HG03060 (cell line): ENCODE measurements around the gene STON1.
"Not testable (repeated sequence)": the region's sequence is repeated elsewhere in the genome, so short reads cannot be mapped to it uniquely, and the experiment has no call there.

Experiments
- ATAC-seq: cut with Tn5 transposase; IDR thresholded peaks from one replicate; pipeline ENCODE4 v1.9.1; 2021; ENCODE audit warnings: low read depth, moderate number of reproducible peaks; ENCODE audit not compliant: unreplicated experiment

The STON1 gene

GRCh38 chr2:48530033-48530811 is at the start of gene STON1:
Gene STON1, plus strand, starts transcription at chr2:48530154. Its CDS starts 50,480 bp downstream, at chr2:48580634.
- no peak for ATAC-seq

GRCh38 chr2:48480526-48480925 is 49.4 kb upstream of the STON1 start:
- no peak for ATAC-seq

GRCh38 chr2:48482313-48482712 is 47.6 kb upstream of the STON1 start:
- no peak for ATAC-seq

- no peak for ATAC-seq
Observed at GRCh38 chr2:48482769-48483168, 47.2 kb upstream of the STON1 start.

GRCh38 chr2:48483506-48483905 is 46.4 kb upstream of the STON1 start:
- no peak for ATAC-seq

GRCh38 chr2:48483916-48484315 is 46.0 kb upstream of the STON1 start:
- no peak for ATAC-seq

GRCh38 chr2:48488545-48488944 is 41.4 kb upstream of the STON1 start:
- ATAC-seq = no peak

- no peak for ATAC-seq
Observed at GRCh38 chr2:48496849-48497248, 33.1 kb upstream of the STON1 start.

- no peak for ATAC-seq
Observed at GRCh38 chr2:48504647-48505327, 25.2 kb upstream of the STON1 start.

GRCh38 chr2:48507111-48507510 is 22.8 kb upstream of the STON1 start:
- ATAC-seq = no peak

GRCh38 chr2:48508461-48509124 is 21.4 kb upstream of the STON1 start:
- no peak for ATAC-seq

- no peak for ATAC-seq
Observed at GRCh38 chr2:48510329-48510728, 19.6 kb upstream of the STON1 start.

GRCh38 chr2:48511849-48512470 is 18.0 kb upstream of the STON1 start:
- ATAC-seq = no peak

GRCh38 chr2:48512571-48512970 is 17.4 kb upstream of the STON1 start:
- ATAC-seq = no peak

GRCh38 chr2:48514348-48515003 is 15.5 kb upstream of the STON1 start:
- ATAC-seq = no peak

GRCh38 chr2:48515513-48515985 is 14.4 kb upstream of the STON1 start:
- no peak for ATAC-seq

GRCh38 chr2:48519593-48519992 is 10.4 kb upstream of the STON1 start:
- ATAC-seq = no peak

- not testable (repeated sequence) for ATAC-seq
Observed at GRCh38 chr2:48524756-48525155, 5.2 kb upstream of the STON1 start.

GRCh38 chr2:48525269-48525943 is 4.5 kb upstream of the STON1 start:
- no peak for ATAC-seq
